Activated CD8-positive, alpha-beta memory T cell treated with anti-CD3 and anti-CD28 coated beads for 1 hour (primary cell): ENCODE measurements around the gene CNNM4.

Experiments
- DNase-seq, 2 donors: peaks; one replicate each; pipeline ENCODE4 v3.0.0-alpha.2; 2020; ENCODE audit warnings: low read depth in 1 of 2; ENCODE audit errors: extremely low read depth in 1 of 2

CNNM4 gene

GRCh38 chr2:96828874-96829273 is 68.2 kb downstream of the CNNM4 start:
- no peak for DNase-seq

- DNase-seq, result no peak
Observed at GRCh38 chr2:96830044-96830562, 69.4 kb downstream of the CNNM4 start.

- no peak for DNase-seq
Observed at GRCh38 chr2:96831679-96832078, 71.0 kb downstream of the CNNM4 start.

GRCh38 chr2:96832408-96832753 is 71.7 kb downstream of the CNNM4 start:
- DNase-seq, result no peak

GRCh38 chr2:96832754-96833507 is 72.2 kb downstream of the CNNM4 start:
- no peak for DNase-seq

GRCh38 chr2:96835830-96836229 is 75.1 kb downstream of the CNNM4 start:
- no peak for DNase-seq

GRCh38 chr2:96837575-96837974 is 76.9 kb downstream of the CNNM4 start:
- no peak for DNase-seq

GRCh38 chr2:96838345-96839292 is 77.9 kb downstream of the CNNM4 start:
- no peak for DNase-seq

GRCh38 chr2:96839293-96839874 is 78.7 kb downstream of the CNNM4 start:
- DNase-seq, result peak; percentile 54 to 69

- DNase-seq, result no peak
Observed at GRCh38 chr2:96839875-96840850, 79.5 kb downstream of the CNNM4 start.

- no peak for DNase-seq
Observed at GRCh38 chr2:96841701-96842495, 81.2 kb downstream of the CNNM4 start.

GRCh38 chr2:96842600-96842999 is 81.9 kb downstream of the CNNM4 start:
- DNase-seq, result no peak

- DNase-seq, result no peak
Observed at GRCh38 chr2:96843538-96844268, 83.0 kb downstream of the CNNM4 start, which contains the start of gene ANKRD23. Gene ANKRD23, minus strand, starts transcription at chr2:96844021. Its CDS starts 29 bp downstream, at chr2:96843992.

GRCh38 chr2:96844405-96844808 is 83.7 kb downstream of the CNNM4 start:
- DNase-seq, result no peak

- no peak for DNase-seq
Observed at GRCh38 chr2:96846825-96847224, 86.1 kb downstream of the CNNM4 start.

- DNase-seq, result no peak
Observed at GRCh38 chr2:96847586-96847985, 86.9 kb downstream of the CNNM4 start.

GRCh38 chr2:96848264-96848663 is 87.6 kb downstream of the CNNM4 start:
- DNase-seq, result no peak

- no peak for DNase-seq
Observed at GRCh38 chr2:96852667-96853066, 92.0 kb downstream of the CNNM4 start.

GRCh38 chr2:96853321-96853720 is 92.6 kb downstream of the CNNM4 start:
- DNase-seq, result no peak
